ENCODE data around the gene SVOPL. TPM values are rescaled to one million over a fixed set of nuclear protein-coding genes. Genes with fewer than 3 reads are reported as not detected.

Gene SVOPL
- total RNA-seq, 1 donor from 2014 or later = not detected

- DNase-seq (ENCODE audit: low read depth in 2 of 2) = no peak
Observed at GRCh38 chr7:138662076-138662990, 38.8 kb downstream of the SVOPL start.

GRCh38 chr7:138661069-138661635 is 40.0 kb downstream of the SVOPL start:
- no peak for DNase-seq (ENCODE audit: low read depth in 2 of 2)

- DNase-seq (ENCODE audit: low read depth in 2 of 2) = no peak
Observed at GRCh38 chr7:138658889-138659288, 42.3 kb downstream of the SVOPL start.

- DNase-seq (ENCODE audit: low read depth in 2 of 2) = no peak
Observed at GRCh38 chr7:138657854-138658386, 43.2 kb downstream of the SVOPL start.

- DNase-seq (ENCODE audit: low read depth in 2 of 2) = no peak
Observed at GRCh38 chr7:138656952-138657351, 44.2 kb downstream of the SVOPL start.

- DNase-seq (ENCODE audit: low read depth in 2 of 2) = no peak
Observed at GRCh38 chr7:138654616-138655015, 46.5 kb downstream of the SVOPL start.

- DNase-seq (ENCODE audit: low read depth in 2 of 2) = no peak
Observed at GRCh38 chr7:138649506-138649905, 51.7 kb downstream of the SVOPL start.

GRCh38 chr7:138645284-138645683 is 55.9 kb downstream of the SVOPL start:
- no peak for DNase-seq (ENCODE audit: low read depth in 2 of 2)

- DNase-seq (ENCODE audit: low read depth in 2 of 2) = no peak
Observed at GRCh38 chr7:138632826-138633602, 68.1 kb downstream of the SVOPL start.

- no peak for DNase-seq (ENCODE audit: low read depth in 2 of 2)
Observed at GRCh38 chr7:138632384-138632783, 68.8 kb downstream of the SVOPL start.

GRCh38 chr7:138630059-138630610 is 71.0 kb downstream of the SVOPL start:
- DNase-seq (ENCODE audit: low read depth in 2 of 2) = no peak

- DNase-seq (ENCODE audit: low read depth in 2 of 2) = no peak
Observed at GRCh38 chr7:138627361-138627760, 73.8 kb downstream of the SVOPL start.

- DNase-seq (ENCODE audit: low read depth in 2 of 2) = no peak
Observed at GRCh38 chr7:138626846-138627245, 74.3 kb downstream of the SVOPL start.

GRCh38 chr7:138625849-138626230 is 75.3 kb downstream of the SVOPL start:
- no peak for DNase-seq (ENCODE audit: low read depth in 2 of 2)

- no peak for DNase-seq (ENCODE audit: low read depth in 2 of 2)
Observed at GRCh38 chr7:138625084-138625848, 75.9 kb downstream of the SVOPL start.

- DNase-seq (ENCODE audit: low read depth in 2 of 2) = no peak
Observed at GRCh38 chr7:138622841-138623240, 78.3 kb downstream of the SVOPL start.

GRCh38 chr7:138618933-138619332 is 82.2 kb downstream of the SVOPL start:
- no peak for DNase-seq (ENCODE audit: low read depth in 2 of 2)

- no peak for DNase-seq (ENCODE audit: low read depth in 2 of 2)
Observed at GRCh38 chr7:138618506-138618905, 82.7 kb downstream of the SVOPL start.

- DNase-seq (ENCODE audit: low read depth in 2 of 2) = no peak
Observed at GRCh38 chr7:138616085-138616484, 85.1 kb downstream of the SVOPL start.

GRCh38 chr7:138613630-138614029 is 87.5 kb downstream of the SVOPL start:
- no peak for DNase-seq (ENCODE audit: low read depth in 2 of 2)

GRCh38 chr7:138610671-138611170 is 90.4 kb downstream of the SVOPL start:
- no peak for DNase-seq (ENCODE audit: low read depth in 2 of 2)

Measured in dermis microvascular lymphatic vessel endothelial cell (primary cell).